Measurements from ENCODE around the gene SLC27A6. TPM values are rescaled to one million over a fixed set of nuclear protein-coding genes. Genes with fewer than 3 reads are reported as not detected.
A peak's percentile ranks its signal among the peaks of the same experiment; 100 is the strongest.

The SLC27A6 gene
- total RNA-seq, 1 donor from 2014 or later, result 2.9 TPM

GRCh38 chr5:128965638-128966302 lies 482 bp downstream of the SLC27A6 start:
- Histone ChIP-seq H3K27me3 (no peaks in the 10 kb centered on the region), H3K27ac (no peak overlapping the region), H3K9me3 (no peaks in the 10 kb centered on the region), H3K4me3 (peak overlapping the region; percentile 48), H3K36me3 (no peaks in the 10 kb centered on the region), H3K4me1 (peaks cover 4% of the 10 kb centered on the region)
- intact Hi-C loops (cut with DNase I), result no loop called here
- DNase-seq (ENCODE audit: extremely low spot score in 2 of 2), result no peak
- TF ChIP-seq CTCF (IDR thresholded peaks at IDR 0.05), result no peak
- no peak for TF ChIP-seq POLR2A (IDR thresholded peaks at IDR 0.05)
- no peak for TF ChIP-seq POLR2AphosphoS5 (IDR thresholded peaks at IDR 0.05; ENCODE audit: insufficient read depth in 1 of 2, low read depth in 1 of 2)

DNA sequence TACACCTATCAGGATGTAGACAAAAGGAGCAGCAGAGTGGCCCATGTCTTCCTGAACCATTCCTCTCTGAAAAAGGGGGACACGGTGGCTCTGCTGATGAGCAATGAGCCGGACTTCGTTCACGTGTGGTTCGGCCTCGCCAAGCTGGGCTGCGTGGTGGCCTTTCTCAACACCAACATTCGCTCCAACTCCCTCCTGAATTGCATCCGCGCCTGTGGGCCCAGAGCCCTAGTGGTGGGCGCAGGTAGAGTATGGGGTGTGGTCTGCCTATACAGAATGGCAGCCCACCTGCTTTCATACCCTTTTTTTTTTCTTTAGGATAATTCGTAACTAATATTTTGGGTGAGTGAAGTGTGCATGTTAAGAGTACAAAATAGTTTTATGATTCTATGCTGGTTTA lies 1.1 kb downstream of the SLC27A6 start:
- H3K4me1 ChIP-seq, result peaks cover 4% of the 10 kb centered on the region
- no peaks in the 10 kb centered on the region for H3K36me3 ChIP-seq
- no peak overlapping the region for H3K27ac ChIP-seq
- H3K4me3 ChIP-seq, result peak overlapping the region in 1 of 2 donors; percentile 48
- intact Hi-C loops (cut with DNase I), result no loop called here
- no peak for TF ChIP-seq POLR2AphosphoS5 (IDR thresholded peaks at IDR 0.05; ENCODE audit: insufficient read depth in 1 of 2, low read depth in 1 of 2)
- H3K9me3 ChIP-seq, result no peaks in the 10 kb centered on the region
- H3K27me3 ChIP-seq, result no peaks in the 10 kb centered on the region
- DNase-seq (ENCODE audit: extremely low spot score in 2 of 2), result no peak

GRCh38 chr5:128966846-128967245 lies 1.6 kb downstream of the SLC27A6 start:
- no peak for DNase-seq (ENCODE audit: extremely low spot score in 2 of 2)
- Histone ChIP-seq H3K4me1 (peaks cover 4% of the 10 kb centered on the region), H3K36me3 (no peaks in the 10 kb centered on the region), H3K4me3 (no peak overlapping the region), H3K9me3 (no peaks in the 10 kb centered on the region), H3K27ac (no peak overlapping the region), H3K27me3 (no peaks in the 10 kb centered on the region)
- intact Hi-C loops (cut with DNase I), result no loop called here
- TF ChIP-seq POLR2AphosphoS5 (IDR thresholded peaks at IDR 0.05; ENCODE audit: insufficient read depth in 1 of 2, low read depth in 1 of 2), result no peak
- TF ChIP-seq CTCF (IDR thresholded peaks at IDR 0.05), result no peak
- TF ChIP-seq POLR2A (IDR thresholded peaks at IDR 0.05), result no peak

DNA sequence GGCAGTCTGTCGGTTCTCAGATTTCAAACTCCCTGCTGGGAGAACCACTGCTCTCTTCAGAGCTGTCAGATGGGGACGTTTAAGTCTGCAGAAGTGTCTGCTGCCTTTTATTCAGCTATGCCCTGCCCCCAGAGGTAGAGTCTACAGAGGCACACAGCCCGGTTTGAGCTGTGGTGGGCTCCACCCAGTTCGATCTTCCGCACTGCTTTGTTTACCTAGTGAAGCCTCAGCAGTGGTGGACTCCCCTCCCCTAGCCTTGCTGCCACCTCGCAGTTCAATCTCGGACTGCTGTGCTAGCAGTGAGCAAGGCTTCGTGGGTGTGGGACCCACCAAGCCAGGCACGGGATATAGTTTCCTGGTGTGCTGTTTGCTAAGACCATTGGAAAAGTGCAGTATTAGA lies 8.0 kb downstream of the SLC27A6 start:
- Histone ChIP-seq H3K4me1 (no peaks in the 10 kb centered on the region), H3K4me3 (no peak overlapping the region), H3K9me3 (no peaks in the 10 kb centered on the region), H3K27ac (no peak overlapping the region), H3K36me3 (no peaks in the 10 kb centered on the region), H3K27me3 (no peaks in the 10 kb centered on the region)
- intact Hi-C loops (cut with DNase I), result no loop called here
- TF ChIP-seq CTCF (IDR thresholded peaks at IDR 0.05) (no peak), POLR2A (IDR thresholded peaks at IDR 0.05) (no peak), POLR2AphosphoS5 (IDR thresholded peaks at IDR 0.05; ENCODE audit: insufficient read depth in 1 of 2, low read depth in 1 of 2) (no peak)
- no peak for DNase-seq (ENCODE audit: extremely low spot score in 2 of 2)

GRCh38 chr5:128974567-128974966 lies 9.3 kb downstream of the SLC27A6 start:
- H3K27ac ChIP-seq, result no peak overlapping the region
- no peak overlapping the region for H3K4me3 ChIP-seq
- no peaks in the 10 kb centered on the region for H3K9me3 ChIP-seq
- DNase-seq (ENCODE audit: extremely low spot score in 2 of 2), result no peak
- H3K36me3 ChIP-seq, result no peaks in the 10 kb centered on the region
- H3K4me1 ChIP-seq, result no peaks in the 10 kb centered on the region
- TF ChIP-seq CTCF (IDR thresholded peaks at IDR 0.05), result no peak
- no peak for TF ChIP-seq POLR2AphosphoS5 (IDR thresholded peaks at IDR 0.05; ENCODE audit: insufficient read depth in 1 of 2, low read depth in 1 of 2)
- TF ChIP-seq POLR2A (IDR thresholded peaks at IDR 0.05), result no peak
- intact Hi-C loops (cut with DNase I), result no loop called here
- H3K27me3 ChIP-seq, result no peaks in the 10 kb centered on the region
